Coronary artery (tissue), 2 donors: Measurements from ENCODE around the gene PTGER2.
A peak's percentile ranks its signal among the peaks of the same experiment; 100 is the strongest.

Experiments used
- DNase-seq: peaks from one replicate; pipeline ENCODE4 v3.0.0-alpha.2; 2017; ENCODE audit warnings: low spot score
- H3K27ac ChIP-seq, 2 donors: fragments of 200-600 bp; sonication (generic); one replicate each; pipeline ENCODE4 v1.5.1; 2016 to 2019
- H3K4me3 ChIP-seq: fragments of 200-600 bp; sonication (generic); 2 replicates; pipeline ENCODE4 v1.5.1; 2016; ENCODE audit warnings: mild to moderate bottlenecking, moderate library complexity
- TF ChIP-seq, protein P1 (sequence below): fragments of 200-600 bp; sonication (generic); IDR thresholded peaks from one replicate; pipeline ENCODE4 v1.5.1; 2019; ENCODE audit warnings: antibody characterized with exemption

Gene PTGER2

GRCh38 chr14:52314595-52315354 is 663 bp downstream of the PTGER2 start:
- H3K4me3 ChIP-seq: peak overlapping the region; percentile 81
- peak overlapping the region in 1 of 2 donors; percentile 74 for H3K27ac ChIP-seq
- no peak for DNase-seq
- TF ChIP-seq, protein P1, sequence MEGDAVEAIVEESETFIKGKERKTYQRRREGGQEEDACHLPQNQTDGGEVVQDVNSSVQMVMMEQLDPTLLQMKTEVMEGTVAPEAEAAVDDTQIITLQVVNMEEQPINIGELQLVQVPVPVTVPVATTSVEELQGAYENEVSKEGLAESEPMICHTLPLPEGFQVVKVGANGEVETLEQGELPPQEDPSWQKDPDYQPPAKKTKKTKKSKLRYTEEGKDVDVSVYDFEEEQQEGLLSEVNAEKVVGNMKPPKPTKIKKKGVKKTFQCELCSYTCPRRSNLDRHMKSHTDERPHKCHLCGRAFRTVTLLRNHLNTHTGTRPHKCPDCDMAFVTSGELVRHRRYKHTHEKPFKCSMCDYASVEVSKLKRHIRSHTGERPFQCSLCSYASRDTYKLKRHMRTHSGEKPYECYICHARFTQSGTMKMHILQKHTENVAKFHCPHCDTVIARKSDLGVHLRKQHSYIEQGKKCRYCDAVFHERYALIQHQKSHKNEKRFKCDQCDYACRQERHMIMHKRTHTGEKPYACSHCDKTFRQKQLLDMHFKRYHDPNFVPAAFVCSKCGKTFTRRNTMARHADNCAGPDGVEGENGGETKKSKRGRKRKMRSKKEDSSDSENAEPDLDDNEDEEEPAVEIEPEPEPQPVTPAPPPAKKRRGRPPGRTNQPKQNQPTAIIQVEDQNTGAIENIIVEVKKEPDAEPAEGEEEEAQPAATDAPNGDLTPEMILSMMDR: no peak

GRCh38 chr14:52315355-52315718 is 1.2 kb downstream of the PTGER2 start:
- no peak for DNase-seq
- Histone ChIP-seq H3K27ac (peak overlapping the region in 1 of 2 donors; percentile 74), H3K4me3 (peak overlapping the region; percentile 81)
- TF ChIP-seq, protein P1: no peak

DNA sequence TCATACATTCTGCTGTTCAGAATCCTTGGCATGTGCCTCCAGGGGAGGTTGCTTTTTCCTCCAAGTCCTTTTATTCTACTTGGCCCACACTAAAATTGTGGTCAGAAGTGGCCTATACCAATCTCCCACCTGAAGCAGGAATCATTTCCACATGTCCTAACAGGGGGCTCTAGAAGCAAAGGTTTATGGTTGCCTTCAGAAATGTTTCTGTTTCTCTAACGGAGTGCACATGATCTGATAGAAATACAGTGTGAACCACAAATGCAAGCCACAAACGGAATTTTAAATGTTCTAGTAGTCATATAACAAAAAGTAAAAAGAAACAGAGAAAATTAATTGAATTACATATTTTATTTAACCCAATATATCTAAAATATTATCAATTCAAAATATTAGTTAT is 4.0 kb downstream of the PTGER2 start:
- Histone ChIP-seq H3K27ac (no peak overlapping the region), H3K4me3 (no peak overlapping the region)
- TF ChIP-seq, protein P1: no peak
- DNase-seq: no peak

- Histone ChIP-seq H3K4me3 (no peak overlapping the region), H3K27ac (no peak overlapping the region)
- TF ChIP-seq, protein P1: no peak
- DNase-seq: no peak
Observed at GRCh38 chr14:52318826-52319645, 4.9 kb downstream of the PTGER2 start.

GRCh38 chr14:52319919-52320318 is 5.8 kb downstream of the PTGER2 start:
- Histone ChIP-seq H3K4me3 (no peak overlapping the region), H3K27ac (no peak overlapping the region)
- no peak for DNase-seq
- TF ChIP-seq, protein P1: no peak

GRCh38 chr14:52325126-52325525 is 11.0 kb downstream of the PTGER2 start:
- Histone ChIP-seq H3K27ac (no peak overlapping the region), H3K4me3 (no peak overlapping the region)
- no peak for DNase-seq
- TF ChIP-seq, protein P1: no peak

DNA sequence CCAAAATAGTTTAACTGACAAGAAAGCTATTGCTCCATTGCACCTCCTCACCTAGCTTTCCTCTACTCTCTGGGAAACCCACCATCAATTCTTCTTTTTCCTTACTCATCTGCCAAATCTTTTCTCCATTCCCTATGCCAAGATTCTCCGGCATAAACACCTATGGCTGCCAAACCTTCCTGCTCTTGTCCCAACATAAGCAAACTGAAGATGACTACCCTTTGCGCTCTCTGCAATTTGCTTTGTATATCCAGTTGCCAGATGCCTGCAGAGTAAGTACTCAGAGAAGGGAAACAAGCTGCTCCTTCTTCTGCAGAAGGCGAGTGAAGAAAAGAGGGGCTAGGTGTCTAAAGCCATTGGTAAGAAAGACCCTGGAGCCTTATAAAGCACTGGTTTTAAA is 11.5 kb downstream of the PTGER2 start:
- Histone ChIP-seq H3K4me3 (no peak overlapping the region), H3K27ac (no peak overlapping the region)
- TF ChIP-seq, protein P1: no peak
- no peak for DNase-seq
